ENCODE measurements around the gene TMEM260.

TMEM260 gene

DNA sequence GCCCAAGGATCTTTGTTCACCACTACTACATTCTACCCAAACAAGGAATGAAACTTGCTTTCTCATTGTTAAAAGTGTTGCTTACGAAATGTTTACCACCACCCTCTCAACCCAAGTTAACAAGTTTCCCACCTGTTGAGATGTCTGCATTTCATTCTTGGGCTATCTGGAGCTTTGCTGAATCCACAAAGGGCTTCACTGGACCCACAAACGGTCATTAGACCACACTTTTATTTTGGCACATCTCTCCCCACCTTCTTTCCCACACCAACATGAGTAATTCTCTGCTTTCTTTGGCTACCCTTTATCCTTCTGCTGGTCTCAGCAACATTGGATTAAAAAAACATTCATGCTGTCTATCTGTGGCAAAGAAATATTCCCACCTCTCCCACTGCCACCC, 78.0 kb downstream of the TMEM260 start:
- no peak for DNase-seq (ENCODE audit: low spot score)
- Histone ChIP-seq H3K9me3 (ENCODE audit: severe bottlenecking) (no peaks in the 10 kb centered on the region), H3K4me1 (ENCODE audit: insufficient read depth, poor library complexity, severe bottlenecking) (no peaks in the 10 kb centered on the region), H3K4me3 (ENCODE audit: severe bottlenecking) (no peak overlapping the region), H3K27me3 (ENCODE audit: insufficient read depth, poor library complexity, severe bottlenecking) (no peaks in the 10 kb centered on the region), H3K36me3 (ENCODE audit: low read depth) (no peaks in the 10 kb centered on the region), H3K27ac (ENCODE audit: poor library complexity, severe bottlenecking) (no peak overlapping the region)
- ATAC-seq (ENCODE audit: low read depth) = no peak
- TF ChIP-seq, protein P1, sequence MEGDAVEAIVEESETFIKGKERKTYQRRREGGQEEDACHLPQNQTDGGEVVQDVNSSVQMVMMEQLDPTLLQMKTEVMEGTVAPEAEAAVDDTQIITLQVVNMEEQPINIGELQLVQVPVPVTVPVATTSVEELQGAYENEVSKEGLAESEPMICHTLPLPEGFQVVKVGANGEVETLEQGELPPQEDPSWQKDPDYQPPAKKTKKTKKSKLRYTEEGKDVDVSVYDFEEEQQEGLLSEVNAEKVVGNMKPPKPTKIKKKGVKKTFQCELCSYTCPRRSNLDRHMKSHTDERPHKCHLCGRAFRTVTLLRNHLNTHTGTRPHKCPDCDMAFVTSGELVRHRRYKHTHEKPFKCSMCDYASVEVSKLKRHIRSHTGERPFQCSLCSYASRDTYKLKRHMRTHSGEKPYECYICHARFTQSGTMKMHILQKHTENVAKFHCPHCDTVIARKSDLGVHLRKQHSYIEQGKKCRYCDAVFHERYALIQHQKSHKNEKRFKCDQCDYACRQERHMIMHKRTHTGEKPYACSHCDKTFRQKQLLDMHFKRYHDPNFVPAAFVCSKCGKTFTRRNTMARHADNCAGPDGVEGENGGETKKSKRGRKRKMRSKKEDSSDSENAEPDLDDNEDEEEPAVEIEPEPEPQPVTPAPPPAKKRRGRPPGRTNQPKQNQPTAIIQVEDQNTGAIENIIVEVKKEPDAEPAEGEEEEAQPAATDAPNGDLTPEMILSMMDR (IDR thresholded peaks at IDR 0.05; ENCODE audit: poor library complexity, severe bottlenecking) = no peak

DNA sequence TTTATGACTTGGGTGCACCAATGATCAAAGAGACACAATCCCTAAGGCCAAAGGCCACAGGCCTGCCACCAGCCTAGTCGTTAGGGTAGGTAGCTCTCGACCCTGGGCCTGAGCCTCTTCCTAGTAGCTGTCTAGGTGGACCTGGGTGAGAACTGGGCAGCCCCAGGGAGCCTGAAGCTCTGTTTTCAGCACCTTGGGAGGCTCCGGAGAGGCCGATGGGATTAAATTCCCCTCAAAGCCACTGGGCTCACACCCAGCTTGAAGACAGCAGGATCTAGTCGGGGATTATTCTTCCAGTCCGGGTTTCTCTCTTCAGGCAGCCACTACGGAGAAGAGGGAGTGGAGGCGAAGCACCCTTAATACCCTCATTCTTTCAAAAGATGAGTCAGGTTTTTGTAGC, 79.8 kb downstream of the TMEM260 start:
- Histone ChIP-seq H3K9me3 (ENCODE audit: severe bottlenecking) (no peaks in the 10 kb centered on the region), H3K4me3 (ENCODE audit: severe bottlenecking) (no peak overlapping the region), H3K4me1 (ENCODE audit: insufficient read depth, poor library complexity, severe bottlenecking) (no peaks in the 10 kb centered on the region), H3K27ac (ENCODE audit: poor library complexity, severe bottlenecking) (no peak overlapping the region), H3K36me3 (ENCODE audit: low read depth) (no peaks in the 10 kb centered on the region), H3K27me3 (ENCODE audit: insufficient read depth, poor library complexity, severe bottlenecking) (no peaks in the 10 kb centered on the region)
- DNase-seq (ENCODE audit: low spot score) = no peak
- TF ChIP-seq, protein P1 (IDR thresholded peaks at IDR 0.05; ENCODE audit: poor library complexity, severe bottlenecking) = no peak
- ATAC-seq (ENCODE audit: low read depth) = no peak

DNA sequence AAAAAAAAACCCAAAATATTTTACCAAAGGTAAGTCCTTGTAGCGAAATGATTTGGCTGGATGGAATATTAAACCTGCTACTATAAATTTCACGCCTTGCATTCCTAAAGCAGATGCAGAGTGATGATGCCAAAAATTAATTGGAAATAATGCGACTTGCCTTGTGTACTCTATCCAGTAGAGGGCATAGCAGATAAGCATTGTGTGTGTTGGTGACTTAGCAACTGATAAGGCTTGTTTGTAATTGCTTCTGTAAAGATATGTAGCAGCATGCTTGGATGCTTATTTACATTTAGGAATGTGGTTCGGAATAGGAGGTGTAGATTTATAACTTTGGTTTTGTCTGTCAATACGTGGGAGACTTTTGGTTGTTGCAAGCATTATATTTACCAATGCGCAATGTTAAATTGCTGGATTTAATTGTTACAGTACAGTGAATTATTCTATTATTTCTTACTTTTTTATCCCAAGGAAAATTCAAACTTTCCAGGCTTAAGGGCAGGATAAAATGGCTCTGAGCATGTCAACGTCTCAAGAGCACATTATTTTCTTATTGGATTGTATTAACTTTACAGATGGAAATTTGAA, 80.5 kb downstream of the TMEM260 start:
- H3K27ac ChIP-seq (ENCODE audit: poor library complexity, severe bottlenecking) = no peak overlapping the region
- peak; percentile 74 for ATAC-seq (ENCODE audit: low read depth)
- H3K9me3 ChIP-seq (ENCODE audit: severe bottlenecking) = no peaks in the 10 kb centered on the region
- DNase-seq (ENCODE audit: low spot score) = no peak
- no peak overlapping the region for H3K4me3 ChIP-seq (ENCODE audit: severe bottlenecking)
- H3K27me3 ChIP-seq (ENCODE audit: insufficient read depth, poor library complexity, severe bottlenecking) = no peaks in the 10 kb centered on the region
- TF ChIP-seq, protein P1 (IDR thresholded peaks at IDR 0.05; ENCODE audit: poor library complexity, severe bottlenecking) = peak; percentile 94
- no peaks in the 10 kb centered on the region for H3K36me3 ChIP-seq (ENCODE audit: low read depth)
- no peaks in the 10 kb centered on the region for H3K4me1 ChIP-seq (ENCODE audit: insufficient read depth, poor library complexity, severe bottlenecking)

DNA sequence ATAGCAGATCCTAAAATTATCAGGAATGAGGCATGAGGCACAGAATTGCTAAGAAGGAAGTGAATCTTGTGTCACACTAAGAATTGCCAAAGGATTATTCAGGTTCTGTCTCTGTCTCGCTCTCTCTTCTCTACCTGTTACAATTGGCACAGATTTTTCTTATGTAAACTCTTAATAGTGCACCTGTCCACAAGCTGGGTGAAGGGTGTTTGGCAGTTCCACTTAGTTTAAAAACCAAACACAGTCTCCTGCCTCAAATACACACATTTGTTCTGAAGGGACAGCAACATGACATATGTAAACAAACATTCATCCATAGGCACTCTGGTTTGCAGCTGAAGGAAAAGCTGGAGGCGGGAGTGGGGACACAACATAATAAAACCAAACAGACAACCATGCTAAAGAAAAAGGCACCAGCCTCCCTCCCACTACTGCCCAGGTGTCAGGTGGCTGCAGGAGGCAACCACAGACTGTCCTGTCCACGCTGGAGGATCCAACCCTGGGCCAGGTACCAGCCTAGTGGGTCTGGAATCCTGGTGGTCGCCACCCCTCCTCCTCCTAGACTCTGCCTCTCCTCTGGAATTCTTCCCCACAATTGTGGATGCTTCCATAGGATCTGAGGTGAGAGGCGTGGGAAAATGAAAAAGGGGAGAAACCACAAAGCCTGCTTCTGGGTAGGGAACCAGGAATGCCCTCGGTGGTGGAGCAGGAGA, 81.2 kb downstream of the TMEM260 start:
- TF ChIP-seq, protein P1 (IDR thresholded peaks at IDR 0.05; ENCODE audit: poor library complexity, severe bottlenecking) = no peak
- Histone ChIP-seq H3K36me3 (ENCODE audit: low read depth) (no peaks in the 10 kb centered on the region), H3K9me3 (ENCODE audit: severe bottlenecking) (no peaks in the 10 kb centered on the region), H3K4me3 (ENCODE audit: severe bottlenecking) (no peak overlapping the region), H3K27ac (ENCODE audit: poor library complexity, severe bottlenecking) (no peak overlapping the region), H3K27me3 (ENCODE audit: insufficient read depth, poor library complexity, severe bottlenecking) (no peaks in the 10 kb centered on the region), H3K4me1 (ENCODE audit: insufficient read depth, poor library complexity, severe bottlenecking) (peaks cover under 1% of the 10 kb centered on the region)
- DNase-seq (ENCODE audit: low spot score) (no peak), ATAC-seq (ENCODE audit: low read depth) (no peak)

DNA sequence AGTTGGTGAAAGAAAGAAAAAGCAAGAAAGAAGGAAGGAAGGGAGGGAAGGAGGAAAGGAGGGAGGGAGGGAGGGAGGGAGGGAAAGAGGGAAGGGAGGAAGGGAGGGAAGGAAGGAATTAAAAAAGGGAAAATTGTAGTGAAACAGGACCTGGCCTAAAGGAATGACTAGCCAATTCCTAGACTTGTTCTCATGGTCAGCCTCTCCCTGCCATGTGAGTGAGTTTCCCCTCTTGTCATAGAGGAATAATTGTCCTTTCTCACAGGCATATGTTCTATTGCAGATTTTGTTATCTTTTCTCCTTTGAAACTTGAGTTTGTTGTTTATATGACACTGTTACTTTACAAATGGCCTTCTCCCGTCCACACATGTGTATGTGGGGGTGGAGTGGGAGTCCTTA, 81.9 kb downstream of the TMEM260 start:
- no peaks in the 10 kb centered on the region for H3K9me3 ChIP-seq (ENCODE audit: severe bottlenecking)
- TF ChIP-seq, protein P1 (IDR thresholded peaks at IDR 0.05; ENCODE audit: poor library complexity, severe bottlenecking) = no peak
- no peaks in the 10 kb centered on the region for H3K27me3 ChIP-seq (ENCODE audit: insufficient read depth, poor library complexity, severe bottlenecking)
- DNase-seq (ENCODE audit: low spot score) (no peak), ATAC-seq (ENCODE audit: low read depth) (no peak)
- peaks cover 7% of the 10 kb centered on the region for H3K4me1 ChIP-seq (ENCODE audit: insufficient read depth, poor library complexity, severe bottlenecking)
- H3K27ac ChIP-seq (ENCODE audit: poor library complexity, severe bottlenecking) = no peak overlapping the region
- H3K4me3 ChIP-seq (ENCODE audit: severe bottlenecking) = no peak overlapping the region
- no peaks in the 10 kb centered on the region for H3K36me3 ChIP-seq (ENCODE audit: low read depth)
